ENCODE data around the gene PAPPA.

PAPPA gene

DNA sequence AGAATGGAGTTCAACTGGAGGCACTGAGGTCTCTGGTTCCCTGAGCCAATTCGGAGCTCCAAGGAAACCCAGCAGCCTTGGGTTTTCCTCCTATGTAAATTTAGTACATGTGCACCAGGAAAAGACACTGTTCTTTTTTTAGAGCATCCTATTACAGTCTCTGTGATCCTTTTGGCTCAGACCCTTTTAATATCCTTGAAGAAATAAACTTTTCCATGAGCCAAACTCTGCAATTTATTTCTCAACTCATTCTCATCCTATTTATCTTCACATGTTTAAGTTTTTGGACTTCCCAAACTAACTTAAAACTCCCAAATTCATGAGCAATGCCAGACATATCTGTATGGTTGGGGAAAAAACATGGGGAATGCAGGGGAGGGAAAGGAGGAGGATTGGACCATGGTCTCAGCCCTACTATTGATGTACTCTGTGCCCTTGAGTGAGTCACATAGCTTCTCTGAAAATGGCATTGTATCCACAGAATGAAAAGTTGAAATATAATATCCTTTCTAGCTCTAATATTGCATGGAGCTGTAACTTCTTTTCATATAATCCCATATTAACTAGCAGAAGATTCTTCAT is 76.6 kb downstream of the PAPPA start:
- DNase-seq (ENCODE audit: low read depth in 2 of 2, low spot score in 1 of 2), result no peak

DNA sequence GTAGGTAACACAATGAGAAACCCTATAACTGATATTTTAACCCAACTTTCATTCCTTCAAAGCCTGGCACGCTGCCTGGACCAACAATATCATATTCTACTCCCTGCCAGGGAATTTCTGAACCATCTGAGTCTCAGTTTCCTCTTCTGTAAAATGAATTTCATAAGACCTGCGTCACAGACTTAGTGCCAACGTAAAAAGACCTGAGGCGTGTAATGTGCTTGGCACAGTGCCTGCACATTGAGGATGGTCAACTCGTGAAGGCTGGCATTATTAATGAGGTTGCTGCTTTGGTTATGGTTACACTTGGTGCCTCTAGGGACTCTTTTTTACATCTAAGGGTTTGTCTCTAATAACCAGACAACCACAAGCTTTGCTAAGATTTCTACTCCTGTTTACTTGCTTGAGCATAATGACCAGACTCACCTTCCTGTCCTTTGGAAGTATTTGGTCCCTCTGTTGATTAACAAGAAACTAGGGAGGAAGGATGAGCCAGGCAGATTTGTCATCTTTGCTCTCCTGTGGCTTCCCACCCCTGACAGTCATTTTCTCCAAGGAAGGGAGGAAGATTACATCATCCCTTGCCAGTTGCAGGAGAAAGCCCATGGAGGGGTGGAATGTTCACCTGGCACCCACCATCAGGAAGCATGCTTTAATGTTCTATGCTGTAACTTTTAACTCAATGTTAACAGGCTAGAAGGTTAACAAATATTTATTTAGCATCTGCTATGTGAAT is 79.0 kb downstream of the PAPPA start:
- DNase-seq (ENCODE audit: low read depth in 2 of 2, low spot score in 1 of 2), result no peak

GRCh38 chr9:116233160-116233530 is 79.6 kb downstream of the PAPPA start:
- DNase-seq (ENCODE audit: low read depth in 2 of 2, low spot score in 1 of 2), result no peak

DNA sequence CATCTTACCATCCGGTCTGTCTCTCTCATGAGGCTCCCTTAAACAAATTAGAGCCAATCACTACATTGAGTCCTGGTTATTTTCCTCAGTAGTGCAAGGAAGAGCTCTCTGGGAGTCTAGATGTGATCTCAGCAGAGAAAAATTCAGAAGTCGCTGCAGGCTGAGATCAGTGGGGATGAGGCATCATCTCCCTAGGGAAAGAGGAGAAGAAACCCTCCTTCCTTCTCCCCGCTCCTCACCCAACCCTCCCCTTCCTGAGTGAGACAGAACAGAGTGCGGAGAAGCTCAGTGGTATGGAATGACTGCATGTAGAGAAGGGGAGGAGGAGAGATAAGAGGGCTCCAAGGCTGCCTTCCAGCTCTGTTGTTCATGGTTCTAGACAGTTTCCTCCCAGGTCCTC is 80.5 kb downstream of the PAPPA start:
- DNase-seq (ENCODE audit: low read depth in 2 of 2, low spot score in 1 of 2), result no peak

DNA sequence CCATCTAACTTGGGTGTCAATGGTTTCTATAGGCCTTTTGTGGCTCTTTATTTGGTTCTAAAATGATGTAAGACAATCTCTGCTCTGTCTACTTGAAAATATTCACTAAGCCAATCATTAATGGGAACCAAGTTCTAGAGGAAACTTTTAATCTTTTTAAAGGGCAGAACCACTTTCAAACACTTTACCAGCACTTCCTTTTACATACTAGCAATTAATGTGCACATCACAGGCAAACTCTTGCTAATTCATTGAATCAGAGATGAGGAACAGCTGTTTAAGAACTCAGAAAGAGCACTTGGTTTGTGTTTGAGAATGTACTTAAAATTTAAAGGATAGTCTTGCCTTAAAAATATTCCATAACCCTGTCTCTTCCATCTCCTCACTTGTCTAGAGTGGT is 83.4 kb downstream of the PAPPA start:
- no peak for DNase-seq (ENCODE audit: low read depth in 2 of 2, low spot score in 1 of 2)

DNA sequence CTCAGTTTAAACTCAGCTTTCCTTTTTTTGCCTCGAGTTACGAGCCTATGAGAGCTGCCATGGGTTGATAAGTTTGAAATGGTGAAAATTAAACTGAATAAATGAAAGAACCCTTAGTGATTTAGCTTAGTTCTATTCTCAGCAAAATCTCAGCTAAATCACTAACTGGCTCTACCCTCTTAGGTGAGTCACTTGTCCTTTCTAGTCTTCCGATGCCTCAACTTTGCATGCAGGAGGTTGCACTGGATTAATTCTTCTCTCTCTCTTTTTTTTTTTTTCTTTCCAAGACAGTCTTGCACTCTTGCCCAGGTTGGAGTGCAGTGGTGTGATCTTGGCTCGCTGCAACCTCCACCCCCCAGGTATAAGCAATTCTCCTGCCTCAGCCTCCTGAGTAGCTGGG is 83.9 kb downstream of the PAPPA start:
- no peak for DNase-seq (ENCODE audit: low read depth in 2 of 2, low spot score in 1 of 2)

- no peak for DNase-seq (ENCODE audit: low read depth in 2 of 2, low spot score in 1 of 2)
These were observed 84.6 kb downstream of the PAPPA start for GRCh38 chr9:116238225-116238624.

- DNase-seq (ENCODE audit: low read depth in 2 of 2, low spot score in 1 of 2), result no peak
These were observed 85.3 kb downstream of the PAPPA start for GRCh38 chr9:116238776-116239340.

- DNase-seq (ENCODE audit: low read depth in 2 of 2, low spot score in 1 of 2), result no peak
These were observed 90.1 kb downstream of the PAPPA start for GRCh38 chr9:116243708-116244107.

DNA sequence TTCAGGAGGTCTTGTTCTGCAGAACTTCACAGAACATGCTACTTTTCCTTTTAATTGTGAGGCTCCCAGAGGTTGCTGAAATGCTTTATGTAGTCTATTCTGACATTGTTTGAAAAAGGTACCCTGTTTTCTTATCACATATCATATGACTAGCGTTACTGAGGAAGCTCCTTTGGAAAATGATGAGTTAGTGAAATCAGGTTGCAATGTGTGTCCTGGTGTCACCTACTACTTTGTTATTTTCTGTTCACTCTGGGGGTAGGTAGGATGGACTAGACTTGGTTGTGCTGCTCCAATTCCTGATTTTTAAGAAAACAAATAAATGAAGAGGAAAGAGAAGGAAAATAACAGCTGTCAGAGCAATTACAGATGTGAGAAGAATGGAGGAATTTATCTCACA is 93.7 kb downstream of the PAPPA start:
- no peak for DNase-seq (ENCODE audit: low read depth in 2 of 2, low spot score in 1 of 2)

DNA sequence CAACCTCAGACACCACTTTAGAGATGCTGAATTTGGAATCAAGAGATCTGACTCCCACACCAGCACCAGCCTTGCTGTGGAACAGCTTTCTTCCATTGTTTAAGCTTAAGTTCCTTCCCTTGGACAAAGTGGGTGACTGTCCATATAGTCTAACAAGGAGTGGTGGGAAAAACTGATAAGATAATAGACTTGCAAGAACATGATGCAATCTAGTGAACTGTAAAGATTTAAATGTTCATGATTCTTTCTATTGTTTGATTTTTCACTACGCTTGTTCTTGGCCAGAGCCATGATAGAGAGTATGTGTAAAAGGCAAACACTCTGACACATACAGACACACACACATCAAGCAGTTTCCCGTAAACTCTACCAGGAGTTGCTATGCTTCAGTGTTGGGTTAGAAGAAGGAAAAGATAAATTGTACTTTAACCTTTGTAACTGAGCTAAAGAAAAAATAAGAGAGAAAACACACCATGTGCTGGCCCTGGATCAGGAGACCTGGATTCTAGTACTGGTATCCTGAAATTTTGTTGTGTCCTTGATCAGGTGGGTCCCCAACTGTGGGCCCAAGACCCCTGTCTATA is 94.3 kb downstream of the PAPPA start:
- DNase-seq (ENCODE audit: low read depth in 2 of 2, low spot score in 1 of 2), result no peak

DNA sequence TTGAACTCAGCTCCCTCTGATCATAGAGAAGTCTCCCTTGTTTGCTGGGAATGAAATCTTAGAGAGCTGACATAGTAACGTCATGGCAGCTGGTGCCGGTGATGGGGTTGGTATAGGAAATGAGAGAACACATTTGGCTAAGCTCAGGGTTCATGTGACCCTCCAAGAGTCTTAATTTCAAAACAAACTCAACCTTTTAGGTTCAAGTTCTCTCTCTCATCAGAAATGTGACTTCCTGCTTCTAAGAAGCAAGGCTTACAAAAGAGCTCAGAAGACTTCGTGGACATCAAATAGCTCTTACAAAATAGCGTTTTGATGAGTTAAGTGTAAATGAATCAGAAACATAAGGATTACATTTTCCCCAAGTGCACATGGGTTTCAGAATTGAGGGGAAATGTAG is 97.3 kb downstream of the PAPPA start:
- DNase-seq (ENCODE audit: low read depth in 2 of 2, low spot score in 1 of 2), result no peak

GRCh38 chr9:116251366-116251765 is 97.8 kb downstream of the PAPPA start:
- no peak for DNase-seq (ENCODE audit: low read depth in 2 of 2, low spot score in 1 of 2)

DNA sequence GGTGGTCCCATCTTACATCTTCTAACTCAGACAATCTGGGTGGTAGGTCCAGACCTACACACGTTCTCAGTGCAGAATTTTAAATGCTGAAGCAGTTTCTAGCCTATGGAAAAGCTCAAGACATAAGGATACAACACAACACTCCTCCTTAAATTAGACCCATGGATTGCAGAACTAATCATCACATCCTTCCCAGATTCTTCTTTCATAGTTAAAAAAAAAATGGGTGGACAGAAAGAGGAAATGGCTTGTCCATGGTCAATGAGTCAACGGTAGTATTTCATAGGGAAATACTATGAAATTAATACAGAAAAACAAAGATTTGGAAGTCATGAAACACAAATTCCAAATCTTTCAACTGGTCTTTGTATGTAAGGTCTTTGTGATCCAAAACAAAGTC is 106.9 kb downstream of the PAPPA start:
- no peak for DNase-seq (ENCODE audit: low read depth in 2 of 2, low spot score in 1 of 2)

DNA sequence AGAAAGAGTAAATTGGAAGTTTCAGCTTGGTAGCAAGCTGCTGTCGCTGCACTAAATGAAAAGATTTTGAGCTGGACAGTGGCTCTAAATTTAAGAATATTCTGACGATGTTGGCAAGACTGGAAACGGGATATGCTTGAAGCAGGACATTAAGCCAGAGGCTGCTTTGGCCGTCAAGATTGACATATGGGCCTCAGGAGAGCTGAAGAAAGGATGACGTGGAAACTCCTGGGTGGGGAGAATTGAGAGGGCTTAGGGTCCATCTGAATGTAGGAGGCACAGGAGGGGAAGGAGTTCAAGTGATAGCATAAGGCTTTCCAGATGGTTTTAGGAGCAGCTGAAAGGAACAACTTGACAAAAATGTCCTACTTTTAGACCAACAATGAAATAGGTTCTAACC is 108.9 kb downstream of the PAPPA start:
- no peak for DNase-seq (ENCODE audit: low read depth in 2 of 2, low spot score in 1 of 2)

DNA sequence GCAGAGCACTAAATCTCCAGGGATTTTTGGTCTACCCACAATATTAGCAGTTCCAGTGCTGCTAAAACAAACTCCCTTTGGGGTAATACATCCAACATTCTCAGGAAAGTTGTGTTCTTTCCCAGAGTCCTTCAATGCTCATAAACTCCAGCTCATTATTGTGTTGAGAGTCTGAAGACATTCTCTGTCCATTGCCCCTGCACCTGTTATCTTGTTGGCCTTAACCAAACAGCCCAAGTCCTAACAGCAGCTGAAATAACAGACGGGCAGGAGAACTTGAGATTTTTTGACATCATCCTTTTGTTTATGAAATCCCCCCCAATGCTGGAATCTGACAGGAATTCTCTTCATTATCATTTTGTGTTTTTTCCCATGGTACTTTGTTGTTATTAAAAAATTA is 110.8 kb downstream of the PAPPA start:
- no peak for DNase-seq (ENCODE audit: low read depth in 2 of 2, low spot score in 1 of 2)

GRCh38 chr9:116267021-116267420 is 113.4 kb downstream of the PAPPA start:
- no peak for DNase-seq (ENCODE audit: low read depth in 2 of 2, low spot score in 1 of 2)

GRCh38 chr9:116269250-116269649 is 115.7 kb downstream of the PAPPA start:
- no peak for DNase-seq (ENCODE audit: low read depth in 2 of 2, low spot score in 1 of 2)

DNA sequence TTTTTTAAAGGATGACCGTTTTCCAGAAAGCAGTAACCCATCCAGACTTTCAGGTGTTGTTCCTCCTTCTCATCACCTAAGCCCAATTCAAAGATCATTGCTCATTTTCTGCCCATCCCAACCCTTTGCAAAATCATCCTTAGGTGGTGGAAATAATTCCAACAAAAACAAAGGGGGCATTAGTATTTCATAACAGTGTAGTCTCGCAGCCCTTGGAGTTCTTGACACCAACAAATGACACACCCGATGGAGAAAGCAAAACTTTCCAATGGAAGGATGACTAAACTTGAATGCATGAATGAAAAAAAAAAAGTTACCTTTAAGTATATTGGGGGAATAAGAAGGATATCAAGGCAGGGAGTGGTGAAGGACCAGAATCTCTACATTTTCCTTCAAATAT is 117.0 kb downstream of the PAPPA start:
- no peak for DNase-seq (ENCODE audit: low read depth in 2 of 2, low spot score in 1 of 2)

DNA sequence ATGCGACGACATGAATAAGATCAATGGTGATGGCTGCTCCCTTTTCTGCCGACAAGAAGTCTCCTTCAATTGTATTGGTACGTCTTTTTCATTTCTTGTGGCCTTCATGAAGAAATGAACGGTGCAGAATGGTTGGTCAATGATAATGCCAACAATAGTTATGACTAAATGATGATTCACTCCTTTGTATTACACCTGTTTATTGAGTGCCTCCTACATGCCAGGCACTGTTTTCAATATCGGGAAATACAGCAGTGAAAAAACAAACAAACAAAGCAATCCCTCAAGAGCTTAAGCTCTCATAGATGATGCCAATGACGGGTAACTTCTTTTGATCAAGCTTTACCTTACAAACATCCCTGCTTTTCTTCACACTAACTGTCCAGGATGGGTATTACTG is 117.7 kb downstream of the PAPPA start:
- no peak for DNase-seq (ENCODE audit: low read depth in 2 of 2, low spot score in 1 of 2)

DNA sequence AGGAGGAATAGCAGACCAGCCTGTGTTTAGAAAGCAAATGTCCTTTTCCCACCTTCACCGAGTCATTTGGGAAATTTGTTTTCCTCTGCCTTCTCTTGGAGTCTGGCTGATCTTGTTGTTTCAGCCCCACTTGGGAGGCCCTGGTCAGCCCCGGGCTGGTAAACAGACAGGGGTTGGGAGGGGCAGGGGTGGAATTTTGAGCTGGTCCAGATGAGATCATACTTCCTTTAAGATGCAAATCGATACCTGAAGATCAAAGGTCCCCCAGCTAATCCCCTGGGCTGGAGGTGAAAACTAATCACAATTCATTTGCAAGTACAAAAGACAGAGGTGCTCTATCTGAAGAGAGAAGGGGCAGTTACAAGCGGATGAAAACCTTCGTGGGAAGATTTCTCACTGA is 118.4 kb downstream of the PAPPA start:
- DNase-seq (ENCODE audit: low read depth in 2 of 2, low spot score in 1 of 2), result no peak

DNA sequence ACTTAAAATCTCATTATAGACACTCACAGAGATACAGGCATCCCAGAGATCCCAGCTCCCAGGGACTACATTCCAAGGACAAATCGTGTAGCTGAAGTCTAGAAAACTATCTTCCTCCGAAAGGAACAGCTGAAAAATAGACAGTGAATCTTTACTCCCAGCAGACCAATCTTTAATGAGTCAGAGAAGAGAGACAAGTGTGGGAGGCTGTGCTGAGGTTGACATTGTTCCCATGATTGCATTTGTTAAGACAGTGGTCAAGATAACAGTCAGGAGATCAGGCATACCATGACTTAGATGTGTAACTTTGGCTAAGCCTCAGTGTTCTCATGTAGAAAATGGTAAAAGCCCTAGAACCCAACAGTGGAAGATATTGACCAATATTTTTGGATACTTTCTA is 120.7 kb downstream of the PAPPA start:
- DNase-seq (ENCODE audit: low read depth in 2 of 2, low spot score in 1 of 2), result no peak
